GM23338 (cell line): ENCODE results near the gene C1QL4.

Source experiments
- CREB1 ChIP-seq: fragments of 250-450 bp; sonication (Bioruptor Pico); IDR thresholded peaks from 2 replicates; pipeline ENCODE4 v1.5.0; 2020; ENCODE audit warnings: low read depth, mild to moderate bottlenecking, moderate library complexity
- CTCF ChIP-seq, 2 experiments: fragments of 200-600 bp in 1 of 2; sonication (generic) in 1 of 2; conservative IDR thresholded peaks; 2 replicates each; pipeline versions ENCODE4 v1.5.1 to v1.6.1; 2016 to 2017; ENCODE audit warnings: antibody characterized with exemption in 2 of 2, low read depth in 2 of 2, mild to moderate bottlenecking in 2 of 2, moderate library complexity in 1 of 2
- ETS1 ChIP-seq: IDR thresholded peaks from 2 replicates; pipeline ENCODE4 v1.6.1; 2016; ENCODE audit warnings: antibody characterized with exemption
- EZH2 ChIP-seq: fragments of 200-600 bp; sonication (generic); IDR thresholded peaks from one replicate; pipeline ENCODE4 v1.8.0; 2017; ENCODE audit warnings: antibody characterized with exemption, mild to moderate bottlenecking, low read depth; ENCODE audit not compliant: unreplicated experiment
- EZH2phosphoT487 ChIP-seq: fragments of 200-600 bp; sonication (generic); IDR thresholded peaks from one replicate; pipeline ENCODE4 v1.8.1; 2018; ENCODE audit warnings: antibody characterized with exemption; ENCODE audit not compliant: unreplicated experiment
- JUNB ChIP-seq: IDR thresholded peaks from one replicate; pipeline ENCODE4 v1.6.1; 2016; ENCODE audit warnings: antibody characterized with exemption; ENCODE audit not compliant: unreplicated experiment
- NANOG ChIP-seq: IDR thresholded peaks from 2 replicates; pipeline ENCODE4 v1.6.1; 2016; ENCODE audit warnings: antibody characterized with exemption, borderline replicate concordance
- POLR2AphosphoS5 ChIP-seq: IDR thresholded peaks from 2 replicates; pipeline ENCODE4 v1.6.1; 2016; ENCODE audit warnings: antibody characterized with exemption, low read depth
- REST ChIP-seq: IDR thresholded peaks from one replicate; pipeline ENCODE4 v1.6.1; 2018; ENCODE audit warnings: antibody characterized with exemption; ENCODE audit not compliant: unreplicated experiment
- STAT1 ChIP-seq: IDR thresholded peaks from one replicate; pipeline ENCODE4 v1.6.1; 2016; ENCODE audit warnings: antibody characterized with exemption; ENCODE audit not compliant: unreplicated experiment
- ZNF114 ChIP-seq: fragments of 250-450 bp; sonication (Bioruptor Pico); IDR thresholded peaks from 2 replicates; pipeline ENCODE4 v1.5.0; 2020; ENCODE audit warnings: mild to moderate bottlenecking, moderate library complexity
- ZNF331 ChIP-seq: fragments of 250-450 bp; sonication (Bioruptor Pico); IDR thresholded peaks from 2 replicates; pipeline ENCODE4 v1.5.0; 2020; ENCODE audit warnings: low read depth, mild to moderate bottlenecking, moderate library complexity
- ZNF462 ChIP-seq: fragments of 250-450 bp; sonication (Bioruptor Pico); IDR thresholded peaks from 2 replicates; pipeline ENCODE4 v1.5.0; 2020; ENCODE audit warnings: mild to moderate bottlenecking, moderate library complexity

GRCh38 chr12:49294086-49294803 is 42.7 kb downstream of the C1QL4 start:
- no peak for TF ChIP-seq CTCF (conservative IDR thresholded peaks at IDR 0.05; ENCODE audit: low read depth in 2 of 2)
- TF ChIP-seq POLR2AphosphoS5: no peak
- no peak for TF ChIP-seq REST
- no peak for TF ChIP-seq EZH2phosphoT487
- TF ChIP-seq EZH2: no peak
- TF ChIP-seq ZNF114: no peak
- no peak for TF ChIP-seq CREB1 (CRISPR knock-in tag)
- TF ChIP-seq JUNB: no peak
- TF ChIP-seq STAT1: no peak
- no peak for TF ChIP-seq ZNF331 (CRISPR knock-in tag)
- TF ChIP-seq ETS1: no peak
- TF ChIP-seq ZNF462 (CRISPR knock-in tag): no peak
- TF ChIP-seq NANOG: no peak
